CMK (cell line): ENCODE results near the gene MCM3AP.
"Not testable (repeated sequence)": the region's sequence is repeated elsewhere in the genome, so short reads cannot be mapped to it uniquely, and the experiment has no call there.

ENCODE experiments used
- DNase-seq: peaks from one replicate; pipeline ENCODE4 v3.0.0-alpha.2; 2010; ENCODE audit warnings: low read depth

Gene MCM3AP

GRCh38 chr21:46243325-46243724 lies 42.1 kb downstream of the MCM3AP start:
- DNase-seq: no peak

- not testable (repeated sequence) for DNase-seq
These were observed 43.8 kb downstream of the MCM3AP start for GRCh38 chr21:46241577-46241976.

GRCh38 chr21:46239817-46240325 lies 45.5 kb downstream of the MCM3AP start:
- DNase-seq: no peak

- DNase-seq: no peak
These were observed 47.9 kb downstream of the MCM3AP start for GRCh38 chr21:46237474-46237873.

- DNase-seq: no peak
These were observed 50.9 kb downstream of the MCM3AP start for GRCh38 chr21:46234436-46234950.

GRCh38 chr21:46229923-46230260 lies 55.5 kb downstream of the MCM3AP start:
- no peak for DNase-seq

- DNase-seq: peak; percentile 82
These were observed 56.1 kb downstream of the MCM3AP start for GRCh38 chr21:46229133-46229922.

- DNase-seq: peak; percentile 100
These were observed 56.9 kb downstream of the MCM3AP start, which contains the start of gene LSS for GRCh38 chr21:46228345-46229051. Gene LSS (minus strand): TSS chr21:46228774. CDS start chr21:46228745, 29 bp downstream.

GRCh38 chr21:46227811-46228344 lies 57.5 kb downstream of the MCM3AP start:
- no peak for DNase-seq

- DNase-seq: no peak
These were observed 58.4 kb downstream of the MCM3AP start for GRCh38 chr21:46226920-46227599.

GRCh38 chr21:46226146-46226545 lies 59.3 kb downstream of the MCM3AP start:
- DNase-seq: no peak

GRCh38 chr21:46223661-46224060 lies 61.8 kb downstream of the MCM3AP start:
- DNase-seq: not testable (repeated sequence)

GRCh38 chr21:46223217-46223616 lies 62.2 kb downstream of the MCM3AP start:
- DNase-seq: no peak

- no peak for DNase-seq
These were observed 62.8 kb downstream of the MCM3AP start for GRCh38 chr21:46222436-46223116.

GRCh38 chr21:46221664-46222435 lies 63.6 kb downstream of the MCM3AP start:
- no peak for DNase-seq

GRCh38 chr21:46220847-46221246 lies 64.6 kb downstream of the MCM3AP start:
- no peak for DNase-seq

GRCh38 chr21:46220275-46220810 lies 65.1 kb downstream of the MCM3AP start:
- DNase-seq: no peak

GRCh38 chr21:46219591-46220239 lies 65.7 kb downstream of the MCM3AP start:
- no peak for DNase-seq

GRCh38 chr21:46218906-46219590 lies 66.4 kb downstream of the MCM3AP start:
- DNase-seq: no peak
